Sciatic nerve (tissue), 2 donors: ENCODE measurements around the gene BRD4. TPM values are rescaled to one million over a fixed set of nuclear protein-coding genes. Genes with fewer than 3 reads are reported as not detected.
A peak's percentile ranks its signal among the peaks of the same experiment; 100 is the strongest.

Source experiments
- ATAC-seq: fragments of 200-7000 bp; cut with Tn5 transposase; one replicate; pipeline ENCODE4 v1.9.1; 2020; ENCODE audit warnings: mild to moderate bottlenecking, moderate library complexity
- DNase-seq: peaks from one replicate; pipeline ENCODE4 v3.0.0-alpha.2; 2020; ENCODE audit warnings: low spot score
- intact Hi-C: fragments of 100-400 bp; cut with DNase I; formaldehyde crosslinking; loops from one replicate; pipeline ENCODE4 v1.14.2; 2022
- total RNA-seq: library from RNA; stranded (reverse); fragmentation: NEBNext Ultra II Directional; extraction: Animal tissue kit (Norgen Biotek cat#: 25700); gene quantifications from one replicate; pipeline ENCODE4 v1.2.1, GENCODE V29; 2021
- donor health status: DM: no; HTN: no; CAD: no.
- donor health status: DM: no; HTN: no; CAD: no.

Gene BRD4
- total RNA-seq, 1 donor from 2014 or later, result 110 TPM

GRCh38 chr19:15296353-15296752 is 36.0 kb downstream of the BRD4 start:
- ATAC-seq (no peak), DNase-seq (no peak)
- intact Hi-C loops, result no loop called here

DNA sequence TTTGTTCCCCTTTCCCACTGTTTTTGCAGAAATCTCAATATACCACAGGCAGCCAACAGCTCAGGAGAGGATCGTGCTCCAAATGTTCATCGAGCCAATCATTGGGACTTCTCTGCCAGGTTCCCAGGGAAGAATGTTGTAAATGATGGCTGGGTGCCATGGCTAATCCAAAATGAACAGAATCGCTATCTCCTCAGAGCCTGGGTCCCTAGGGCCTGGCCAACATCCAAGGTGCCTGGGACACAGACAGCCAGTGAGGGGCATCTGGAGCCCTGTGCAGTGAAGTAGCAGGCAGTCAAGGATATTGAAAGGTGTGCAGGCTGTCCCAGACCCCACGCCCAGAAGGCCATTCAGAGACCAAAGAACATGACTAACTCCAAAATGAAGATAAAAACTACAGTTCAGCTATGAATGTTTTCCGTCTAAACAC is 37.8 kb downstream of the BRD4 start:
- DNase-seq (no peak), ATAC-seq (no peak)
- intact Hi-C loops, result no loop called here

DNA sequence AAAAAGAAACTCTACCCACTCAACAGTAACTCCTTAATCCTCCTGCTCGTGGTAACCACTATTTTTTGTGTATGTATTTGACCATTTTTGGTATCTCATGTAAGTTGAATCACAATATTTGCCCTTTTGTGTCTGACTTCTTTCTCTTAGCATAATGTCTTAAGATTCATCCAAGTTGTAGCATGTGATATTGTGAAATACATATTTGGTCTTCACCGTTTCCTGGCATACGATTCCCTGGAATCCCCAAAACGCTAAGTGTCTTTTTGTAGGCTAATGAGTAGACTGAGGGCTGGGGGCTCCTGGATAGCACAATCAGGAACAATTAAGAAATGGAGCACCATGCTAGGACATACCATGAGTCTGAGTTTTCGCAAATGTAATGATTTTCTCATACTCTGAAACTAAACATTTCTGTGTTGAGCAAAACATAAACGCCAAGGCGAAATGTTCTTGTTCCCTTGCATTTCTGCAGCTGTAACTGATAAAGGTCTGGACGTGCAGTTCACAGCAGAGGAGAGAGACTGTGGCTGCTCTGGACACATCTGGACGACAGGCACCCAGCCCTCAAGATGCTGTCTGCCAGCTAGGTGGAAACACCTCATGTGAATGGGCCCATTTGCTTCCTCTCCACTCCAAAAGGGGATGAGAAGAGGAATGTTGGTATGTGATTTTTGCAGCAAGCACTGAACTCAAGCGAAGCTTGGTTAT is 38.4 kb downstream of the BRD4 start:
- peak; percentile 69 for ATAC-seq

DNA sequence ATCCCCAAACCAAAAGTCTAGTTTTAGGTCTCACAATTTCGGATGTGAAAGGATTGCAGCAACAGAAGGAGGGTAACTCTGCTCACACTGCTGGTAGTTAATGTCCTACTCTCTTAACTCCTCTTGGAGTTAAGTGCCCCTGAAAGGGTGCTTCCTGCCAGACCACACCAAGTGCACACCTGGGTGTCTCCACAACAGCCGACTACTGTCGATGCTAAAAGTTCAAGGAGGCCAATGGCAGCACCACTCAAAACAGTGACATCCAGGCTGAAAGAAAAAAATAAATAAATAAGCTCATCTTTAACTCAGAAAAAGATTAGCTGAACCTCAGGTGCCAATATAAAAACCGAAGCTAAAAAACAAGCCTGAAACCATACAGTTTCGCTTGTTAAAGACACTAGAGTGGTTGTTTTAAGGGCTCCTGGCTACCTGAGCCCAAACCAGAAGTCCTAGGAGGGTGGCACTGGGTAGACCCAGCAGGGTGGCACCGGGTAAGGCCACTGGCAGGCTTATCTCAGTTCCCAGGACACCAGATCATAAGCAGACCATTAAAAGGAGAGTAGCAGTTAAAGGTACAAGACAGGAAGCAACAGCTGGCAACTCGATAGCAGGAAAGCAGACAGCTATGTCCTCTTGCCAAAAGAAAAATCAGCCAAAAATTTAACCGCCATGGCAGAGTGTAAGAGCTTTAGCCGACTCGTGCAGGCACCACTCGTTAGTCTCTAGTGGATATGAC is 39.3 kb downstream of the BRD4 start:
- ATAC-seq (no peak), DNase-seq (no peak)

More for the DNA sequence above, 38.4 kb downstream of the BRD4 start:
- intact Hi-C loops, result no loop called here
- DNase-seq, result no peak

GRCh38 chr19:15292140-15292539 is 40.2 kb downstream of the BRD4 start:
- no peak for ATAC-seq
- DNase-seq, result no peak
- intact Hi-C loops, result no loop called here

More for the DNA sequence above, 39.3 kb downstream of the BRD4 start:
- intact Hi-C loops, result no loop called here

GRCh38 chr19:15291548-15292021 is 40.8 kb downstream of the BRD4 start:
- DNase-seq (no peak), ATAC-seq (no peak)
- intact Hi-C loops, result no loop called here

DNA sequence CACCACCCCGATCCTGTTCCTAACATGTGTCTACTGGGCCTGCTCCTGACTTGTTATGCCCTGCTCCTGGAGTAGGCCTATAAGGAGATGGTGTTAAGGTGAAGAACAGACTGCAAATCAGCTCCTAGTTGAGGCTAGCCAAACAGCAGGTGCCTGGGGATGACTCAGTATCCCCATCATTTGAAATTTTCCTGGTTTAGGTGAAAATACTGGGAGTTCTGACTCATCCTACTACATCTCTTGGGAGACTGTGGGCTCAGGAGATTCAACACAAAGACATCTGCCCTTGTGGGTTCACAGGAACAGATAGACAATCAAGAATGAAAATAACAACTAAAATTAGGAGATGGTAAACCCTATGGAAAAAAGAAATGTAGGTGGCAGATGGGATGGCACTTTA is 41.2 kb downstream of the BRD4 start:
- ATAC-seq, result no peak
- intact Hi-C loops, result no loop called here
- DNase-seq, result no peak

DNA sequence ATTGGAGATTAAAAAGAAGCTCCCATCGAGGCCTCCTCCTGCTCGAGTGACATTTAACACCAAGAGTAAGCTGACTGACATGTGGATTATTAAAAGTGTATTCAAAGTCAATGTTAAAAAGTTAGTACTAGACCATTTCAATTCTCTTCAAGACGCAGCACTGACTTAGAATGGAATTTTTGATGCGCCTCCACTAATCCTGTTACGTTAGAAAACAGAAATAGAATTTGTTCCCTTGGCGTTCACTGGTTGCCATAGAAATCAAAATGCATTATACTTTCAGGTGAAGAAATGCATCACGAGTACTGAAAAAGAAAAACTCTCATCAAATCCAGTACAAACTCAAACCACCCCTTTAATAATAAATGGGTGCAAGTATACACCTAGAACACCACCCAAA is 42.2 kb downstream of the BRD4 start:
- ATAC-seq, result no peak
- intact Hi-C loops, result no loop called here

DNA sequence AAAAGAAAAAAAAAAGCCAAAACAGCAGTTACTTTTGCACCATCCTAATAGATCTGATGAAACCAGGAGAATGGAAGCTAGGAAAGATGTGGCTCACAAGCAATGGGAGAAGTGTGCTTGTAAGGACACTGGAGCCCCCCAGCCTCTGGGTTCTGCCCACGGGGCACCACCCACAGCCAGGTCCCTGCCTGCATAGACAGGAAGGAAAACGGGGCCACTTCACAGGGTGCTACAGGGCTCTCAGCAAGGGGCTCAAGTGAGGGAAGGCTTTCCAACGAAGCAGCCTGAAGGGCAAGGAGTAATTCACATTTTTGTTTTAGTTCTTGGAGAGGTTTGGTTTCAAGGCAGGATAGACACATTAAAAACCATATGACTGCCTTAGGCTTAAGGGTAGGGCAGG is 42.7 kb downstream of the BRD4 start:
- DNase-seq, result no peak
- ATAC-seq, result no peak
- intact Hi-C loops, result no loop called here

More for the DNA sequence above, 42.2 kb downstream of the BRD4 start:
- DNase-seq, result no peak

DNA sequence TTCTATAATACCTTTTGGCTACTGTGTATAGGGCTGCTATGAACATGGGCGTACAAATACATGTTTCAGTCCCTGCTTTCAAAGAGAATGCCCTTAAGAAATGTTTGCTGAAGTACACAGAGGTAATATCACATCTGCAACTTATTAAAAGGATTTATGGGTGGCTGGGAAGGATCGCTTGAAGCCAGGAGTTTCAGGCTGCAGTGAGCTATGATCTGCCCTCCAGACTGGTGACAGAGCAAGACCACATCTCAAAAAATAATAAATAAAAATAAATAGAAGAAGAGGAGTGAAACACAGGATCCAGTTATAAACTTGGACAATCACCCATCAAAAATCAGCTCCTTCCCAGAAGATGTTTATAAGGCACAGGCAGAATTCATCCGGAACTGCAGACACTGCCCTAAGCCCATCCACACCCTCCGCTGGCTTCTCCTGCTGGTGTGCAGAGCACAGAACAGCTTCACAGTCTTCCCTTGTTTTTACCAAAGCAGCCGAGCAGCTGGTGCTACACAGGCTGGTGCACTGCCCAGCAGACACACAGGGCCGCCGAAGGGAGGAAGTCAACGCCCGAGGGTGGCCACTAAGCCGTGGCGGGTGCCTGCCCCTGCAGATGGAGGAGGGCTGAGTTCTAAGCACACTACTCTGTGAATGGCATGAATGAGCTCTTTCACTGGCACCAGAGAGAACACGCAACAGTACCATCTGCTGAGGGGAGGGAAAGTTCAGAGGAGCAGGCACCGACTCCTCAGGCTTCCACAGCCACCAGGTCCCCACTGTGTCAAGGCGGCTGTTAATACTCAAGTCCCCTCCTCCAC is 44.0 kb downstream of the BRD4 start:
- DNase-seq (peak; percentile 72), ATAC-seq (peak; percentile 80)
- intact Hi-C loops, result no loop called here

DNA sequence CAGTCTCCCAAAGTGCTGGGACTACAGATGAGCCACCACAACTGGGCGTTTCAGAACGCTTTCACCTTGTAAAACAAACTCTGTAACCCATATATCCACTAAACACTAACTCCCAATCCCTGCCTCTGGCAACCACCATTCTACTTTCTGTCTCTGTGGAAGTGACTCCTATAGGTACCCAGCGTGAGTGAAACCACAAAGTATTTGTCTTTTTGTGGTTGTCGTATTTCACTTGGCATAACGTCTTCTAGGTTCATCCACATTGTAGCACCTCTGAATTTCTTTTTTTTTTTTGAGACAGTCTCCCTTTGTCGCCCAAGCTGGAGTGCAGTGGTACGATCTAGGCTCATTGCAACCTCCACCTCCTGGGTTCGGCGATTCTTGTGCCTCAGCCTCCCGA is 44.8 kb downstream of the BRD4 start:
- ATAC-seq (no peak), DNase-seq (no peak)
- intact Hi-C loops, result no loop called here

- DNase-seq (no peak), ATAC-seq (no peak)
- intact Hi-C loops, result no loop called here
These were observed 45.5 kb downstream of the BRD4 start for GRCh38 chr19:15286688-15287365.

- ATAC-seq, result no peak
These were observed 46.3 kb downstream of the BRD4 start for GRCh38 chr19:15285896-15286591.

DNA sequence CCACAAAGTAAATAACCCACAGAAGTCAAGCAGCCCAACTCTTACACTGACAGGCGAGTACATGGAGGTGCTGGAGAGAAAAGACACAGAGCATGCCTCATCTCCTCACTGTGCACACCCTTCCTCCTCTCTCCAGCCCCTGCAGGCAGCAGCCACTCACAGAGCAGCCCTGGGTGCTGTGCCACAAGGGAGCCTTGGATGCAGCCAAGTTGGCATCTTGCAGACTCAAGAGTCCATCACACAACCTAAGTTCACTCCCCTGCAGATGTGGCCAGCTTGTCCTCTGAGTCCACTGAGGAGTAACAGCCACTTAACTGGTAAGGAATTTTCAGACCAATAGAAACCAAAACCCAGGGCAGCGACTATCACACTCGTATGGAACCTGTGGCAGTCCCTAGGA is 47.4 kb downstream of the BRD4 start:
- intact Hi-C loops, result no loop called here
- DNase-seq (no peak), ATAC-seq (no peak)

More at GRCh38 chr19:15285896-15286591, 46.3 kb downstream of the BRD4 start:
- intact Hi-C loops, result no loop called here
- DNase-seq, result no peak

- intact Hi-C loops, result no loop called here
- DNase-seq (no peak), ATAC-seq (no peak)
These were observed 48.2 kb downstream of the BRD4 start for GRCh38 chr19:15284091-15284490.

DNA sequence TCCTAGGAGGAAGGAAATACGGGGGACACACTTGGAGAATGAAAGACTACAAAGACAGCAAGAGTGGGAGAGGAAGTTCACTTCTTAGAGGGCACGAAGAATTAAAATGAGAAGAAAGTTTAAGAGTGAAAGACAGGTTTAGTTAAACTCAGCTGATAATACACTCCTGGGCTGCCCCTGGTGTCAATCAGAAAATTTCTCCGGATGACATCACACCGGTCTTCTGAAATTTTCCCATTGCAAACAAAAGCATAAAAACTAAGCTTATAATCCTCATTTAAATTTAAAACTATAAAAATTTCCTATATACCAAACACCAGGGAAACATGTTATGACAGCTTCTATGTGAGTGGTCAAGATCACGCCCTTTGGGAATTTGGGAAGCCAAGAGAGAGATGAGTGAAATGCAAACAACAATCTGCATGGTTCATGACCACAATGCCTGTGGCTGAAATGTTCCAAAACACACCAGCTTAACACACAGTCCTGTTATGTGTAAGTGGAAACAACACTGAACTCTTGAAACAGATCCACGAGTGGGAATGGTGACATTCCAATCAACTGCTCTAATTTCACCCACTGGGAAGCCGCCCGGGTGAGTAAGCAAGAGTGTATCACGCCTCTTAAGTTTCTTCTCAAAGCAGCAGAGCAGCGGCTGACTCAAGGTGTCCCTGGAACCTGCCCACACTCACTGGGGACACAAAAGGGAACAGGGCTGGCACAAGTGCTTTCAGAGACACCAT is 49.0 kb downstream of the BRD4 start:
- DNase-seq (no peak), ATAC-seq (no peak)
- intact Hi-C loops, result no loop called here

DNA sequence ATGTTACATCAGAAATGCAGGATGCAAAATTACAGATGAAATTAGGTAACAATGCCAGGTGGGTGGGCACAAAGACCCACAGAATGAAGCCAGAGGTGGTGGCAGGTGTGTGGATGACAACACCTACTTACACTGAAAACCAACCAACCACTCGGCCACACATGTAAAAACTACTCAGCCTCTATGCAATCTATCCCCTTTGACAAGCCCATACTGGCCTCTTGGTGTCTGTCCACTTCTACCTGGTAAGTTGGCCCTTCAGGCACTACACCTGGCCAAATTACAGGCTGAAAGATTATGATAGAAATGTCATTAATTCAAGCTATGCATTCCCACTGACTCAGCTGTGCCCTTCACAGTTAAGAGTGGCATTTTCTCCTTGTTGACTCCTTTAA is 50.0 kb downstream of the BRD4 start:
- intact Hi-C loops, result no loop called here
- DNase-seq (no peak), ATAC-seq (no peak)
